ENCODE measurements around the gene NOTUM. TPM values are rescaled to one million over a fixed set of nuclear protein-coding genes. Genes with fewer than 3 reads are reported as not detected.

NOTUM gene
- total and polyA plus RNA-seq, 9 of the 15 experiments (the other 6 are each of a cell fraction or from before 2014, with no cell fraction given) = 0.03 to 14.0 (median 4.1) TPM

DNA sequence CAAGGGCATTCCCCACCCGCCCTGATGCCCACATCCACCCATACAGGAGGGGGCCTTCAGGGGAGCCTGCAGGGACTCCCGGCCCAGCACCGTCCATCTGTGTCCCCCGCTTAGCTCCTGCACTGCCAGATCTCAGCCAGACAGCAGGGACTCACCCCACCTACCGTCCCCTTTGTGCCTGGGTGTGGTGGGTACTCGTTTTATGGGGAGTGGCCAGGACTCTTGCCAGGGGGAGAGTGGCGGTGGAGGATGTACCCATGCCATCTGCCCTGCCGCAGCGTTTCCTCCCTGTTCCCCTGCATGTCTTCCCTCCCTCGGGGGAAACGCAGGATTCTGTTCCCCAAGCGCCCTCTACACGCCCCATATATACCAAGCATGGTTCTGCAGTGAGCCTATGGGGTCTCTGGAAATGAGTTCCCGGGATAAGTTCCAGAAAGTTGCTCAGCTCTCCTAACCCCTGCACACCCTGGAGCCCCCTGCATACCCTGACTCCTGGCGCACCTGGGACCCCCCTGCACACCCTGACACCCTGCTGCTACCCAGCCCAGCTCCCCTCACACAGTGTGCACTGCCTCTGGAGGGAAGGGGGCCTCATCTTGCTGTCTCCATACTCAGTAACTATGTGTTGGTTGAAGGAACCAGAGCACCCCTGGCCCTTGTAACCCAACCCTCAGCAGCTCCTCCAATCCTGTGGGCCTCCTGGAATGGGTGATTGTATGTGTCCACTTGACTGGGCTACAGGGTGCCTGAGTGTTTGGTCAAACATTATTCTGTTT is 29.2 kb downstream of the NOTUM start (continued):
- TF ChIP-seq NCOA6 (IDR thresholded peaks at IDR 0.05) (no peak), STAT5A (IDR thresholded peaks at IDR 0.05; ENCODE audit: borderline replicate concordance, low read length) (no peak), L3MBTL2 (IDR thresholded peaks at IDR 0.05) (no peak), ZNF445 (CRISPR knock-in tag; IDR thresholded peaks at IDR 0.05; ENCODE audit: low read depth) (no peak), NBN (IDR thresholded peaks at IDR 0.05; ENCODE audit: low read depth) (no peak), CHD1 (IDR thresholded peaks at IDR 0.05; ENCODE audit: low read length) (no peak), FOXM1 (IDR thresholded peaks at IDR 0.05; ENCODE audit: low read depth) (no peak), FOXM1 (CRISPR knock-in tag; IDR thresholded peaks at IDR 0.05; ENCODE audit: low read depth) (no peak), ZFP30 (CRISPR knock-in tag; IDR thresholded peaks at IDR 0.05; ENCODE audit: borderline replicate concordance) (no peak), SIX5 (IDR thresholded peaks at IDR 0.05; ENCODE audit: borderline replicate concordance in 1 of 2, insufficient read depth in 1 of 2, low read depth in 1 of 2, low read length in 2 of 2) (no peak), ETV5 (CRISPR knock-in tag; IDR thresholded peaks at IDR 0.05; ENCODE audit: low read depth) (0 out of 2 replicates have a peak, but pooled peaks have one; percentile 8), PML (IDR thresholded peaks at IDR 0.05; ENCODE audit: low read length) (no peak), THRB (CRISPR knock-in tag; conservative IDR thresholded peaks at IDR 0.05) (no peak), ZNF830 (CRISPR knock-in tag; IDR thresholded peaks at IDR 0.05) (no peak), HOXB6 (CRISPR knock-in tag; IDR thresholded peaks at IDR 0.05; ENCODE audit: borderline replicate concordance) (no peak), KAT8 (IDR thresholded peaks at IDR 0.05; ENCODE audit: low read depth) (no peak), ZNF766 (CRISPR knock-in tag; conservative IDR thresholded peaks at IDR 0.05) (no peak), CC2D1A (IDR thresholded peaks at IDR 0.05) (no peak), HMGXB4 (CRISPR knock-in tag; IDR thresholded peaks at IDR 0.05) (no peak), MYBL2 (IDR thresholded peaks at IDR 0.05; ENCODE audit: low read depth) (no peak), MYBL2 (CRISPR knock-in tag; IDR thresholded peaks at IDR 0.05; ENCODE audit: borderline replicate concordance) (no peak), EZH2 (IDR thresholded peaks at IDR 0.05; ENCODE audit: borderline replicate concordance, low read depth, low read length) (no peak), KDM5B (IDR thresholded peaks at IDR 0.05; ENCODE audit: insufficient replicate concordance, low read depth, low read length) (peak; percentile 28), ZNF444 (CRISPR knock-in tag; IDR thresholded peaks at IDR 0.05) (no peak), RFX7 (CRISPR knock-in tag; IDR thresholded peaks at IDR 0.05) (no peak), NCOA2 (IDR thresholded peaks at IDR 0.05; ENCODE audit: partially characterized antibody in 2 of 2) (no peak), ZKSCAN3 (CRISPR knock-in tag; IDR thresholded peaks at IDR 0.05) (no peak)
- TF ChIP-seq, protein P1, sequence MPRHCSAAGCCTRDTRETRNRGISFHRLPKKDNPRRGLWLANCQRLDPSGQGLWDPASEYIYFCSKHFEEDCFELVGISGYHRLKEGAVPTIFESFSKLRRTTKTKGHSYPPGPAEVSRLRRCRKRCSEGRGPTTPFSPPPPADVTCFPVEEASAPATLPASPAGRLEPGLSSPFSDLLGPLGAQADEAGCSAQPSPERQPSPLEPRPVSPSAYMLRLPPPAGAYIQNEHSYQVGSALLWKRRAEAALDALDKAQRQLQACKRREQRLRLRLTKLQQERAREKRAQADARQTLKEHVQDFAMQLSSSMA (CRISPR knock-in tag; IDR thresholded peaks at IDR 0.05) = 0 out of 2 replicates have a peak, but pooled peaks have one; percentile 24
